Right atrium auricular region (tissue), 2 donors: ENCODE results near the gene PCSK2. TPM values are rescaled to one million over a fixed set of nuclear protein-coding genes. Genes with fewer than 3 reads are reported as not detected.

Source experiments
- DNase-seq: peaks from one replicate; pipeline ENCODE4 v3.0.0-alpha.2; 2019; ENCODE audit warnings: low spot score
- H3K27ac ChIP-seq, 2 donors: fragments of 200-600 bp; sonication (generic); 1 replicate in 1 of 2; 2 replicates in 1 of 2; pipeline ENCODE4 v1.5.1; 2016 to 2019
- H3K27me3 ChIP-seq, 2 donors: fragments of 200-600 bp; sonication (generic); one replicate each; pipeline versions ENCODE4 v1.5.1 to v1.6.0; 2017 to 2019
- H3K36me3 ChIP-seq: fragments of 200-600 bp; sonication (generic); one replicate; pipeline ENCODE4 v1.5.1; 2016
- H3K4me1 ChIP-seq, 2 donors: fragments of 200-600 bp; sonication (generic); one replicate each; pipeline versions ENCODE4 v1.5.1 to v1.6.0; 2017 to 2019
- H3K4me3 ChIP-seq, 2 donors: fragments of 200-600 bp; sonication (generic); 1 replicate in 1 of 2; 2 replicates in 1 of 2; pipeline ENCODE4 v1.5.1; 2017 to 2019; ENCODE audit warnings: mild to moderate bottlenecking in 1 of 2, moderate library complexity in 1 of 2
- H3K9me3 ChIP-seq, 2 donors: fragments of 200-600 bp; sonication (generic); one replicate each; pipeline ENCODE4 v1.5.1; 2019
- total RNA-seq, 2 donors: library from RNA; depleted of rRNA; stranded (reverse); fragments of >200 nt; gene quantifications; one replicate each; pipeline ENCODE4 v1.1.0, GENCODE V29; 2016
- TF ChIP-seq, protein P1 (sequence below), 2 donors: fragments of 200-600 bp; sonication (generic); IDR thresholded peaks; one replicate each; pipeline ENCODE4 v1.5.1; 2019; ENCODE audit warnings: antibody characterized with exemption in 2 of 2

Gene PCSK2
- total RNA-seq, 2 donors from 2014 or later, result 1.6 to 2.6 TPM

DNA sequence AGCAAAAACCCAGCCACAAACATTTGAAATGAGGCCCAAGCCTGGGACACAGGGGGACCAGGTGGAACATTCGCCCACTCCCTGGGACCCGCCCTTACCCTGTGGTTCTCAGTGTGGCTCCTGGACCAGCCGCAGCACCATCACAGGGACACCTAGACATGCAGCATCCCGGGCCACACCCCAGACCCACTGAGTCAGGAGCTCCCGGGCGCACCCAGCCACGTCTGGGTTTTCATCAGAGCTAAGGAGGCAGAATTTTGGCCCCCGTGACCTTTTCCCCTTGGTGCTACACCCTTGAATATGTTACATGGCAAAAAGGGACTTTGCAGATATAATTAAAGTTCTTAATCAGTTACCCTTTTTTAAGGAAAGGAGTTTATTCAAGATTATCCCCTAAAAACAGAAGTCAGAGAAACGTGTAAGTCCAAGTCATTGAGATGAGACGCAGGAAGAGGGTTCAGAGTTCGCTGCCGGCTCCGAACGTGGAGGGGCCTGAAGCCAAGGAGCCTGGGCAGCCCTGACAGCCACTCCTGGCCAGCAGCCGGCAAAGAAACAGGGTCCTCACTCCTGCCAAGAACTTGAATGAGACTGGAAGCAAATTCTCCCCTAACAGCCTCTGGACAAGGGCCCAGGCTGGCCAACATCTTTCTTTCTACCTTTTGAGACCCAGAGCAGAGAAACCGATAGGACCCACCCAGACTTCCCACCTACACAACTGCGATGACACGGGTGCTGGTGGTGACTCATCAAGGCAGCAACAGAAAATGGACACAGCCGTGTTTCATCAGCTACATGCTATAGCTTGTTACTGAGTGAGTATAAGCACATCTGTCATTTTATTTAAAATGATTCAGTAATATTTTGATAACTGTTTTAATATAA lies 279.0 kb downstream of the PCSK2 start:
- Histone ChIP-seq H3K4me3 (peak overlapping the region in 1 of 2 donors; percentile 52), H3K4me1 (peaks cover 0 to 14% of the 10 kb centered on the region in 2 donors), H3K9me3 (no peaks in the 10 kb centered on the region), H3K27ac (no peak overlapping the region), H3K36me3 (no peaks in the 10 kb centered on the region), H3K27me3 (no peaks in the 10 kb centered on the region)
- no peak for DNase-seq
- TF ChIP-seq, protein P1, sequence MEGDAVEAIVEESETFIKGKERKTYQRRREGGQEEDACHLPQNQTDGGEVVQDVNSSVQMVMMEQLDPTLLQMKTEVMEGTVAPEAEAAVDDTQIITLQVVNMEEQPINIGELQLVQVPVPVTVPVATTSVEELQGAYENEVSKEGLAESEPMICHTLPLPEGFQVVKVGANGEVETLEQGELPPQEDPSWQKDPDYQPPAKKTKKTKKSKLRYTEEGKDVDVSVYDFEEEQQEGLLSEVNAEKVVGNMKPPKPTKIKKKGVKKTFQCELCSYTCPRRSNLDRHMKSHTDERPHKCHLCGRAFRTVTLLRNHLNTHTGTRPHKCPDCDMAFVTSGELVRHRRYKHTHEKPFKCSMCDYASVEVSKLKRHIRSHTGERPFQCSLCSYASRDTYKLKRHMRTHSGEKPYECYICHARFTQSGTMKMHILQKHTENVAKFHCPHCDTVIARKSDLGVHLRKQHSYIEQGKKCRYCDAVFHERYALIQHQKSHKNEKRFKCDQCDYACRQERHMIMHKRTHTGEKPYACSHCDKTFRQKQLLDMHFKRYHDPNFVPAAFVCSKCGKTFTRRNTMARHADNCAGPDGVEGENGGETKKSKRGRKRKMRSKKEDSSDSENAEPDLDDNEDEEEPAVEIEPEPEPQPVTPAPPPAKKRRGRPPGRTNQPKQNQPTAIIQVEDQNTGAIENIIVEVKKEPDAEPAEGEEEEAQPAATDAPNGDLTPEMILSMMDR (IDR thresholded peaks at IDR 0.05), result no peak

DNA sequence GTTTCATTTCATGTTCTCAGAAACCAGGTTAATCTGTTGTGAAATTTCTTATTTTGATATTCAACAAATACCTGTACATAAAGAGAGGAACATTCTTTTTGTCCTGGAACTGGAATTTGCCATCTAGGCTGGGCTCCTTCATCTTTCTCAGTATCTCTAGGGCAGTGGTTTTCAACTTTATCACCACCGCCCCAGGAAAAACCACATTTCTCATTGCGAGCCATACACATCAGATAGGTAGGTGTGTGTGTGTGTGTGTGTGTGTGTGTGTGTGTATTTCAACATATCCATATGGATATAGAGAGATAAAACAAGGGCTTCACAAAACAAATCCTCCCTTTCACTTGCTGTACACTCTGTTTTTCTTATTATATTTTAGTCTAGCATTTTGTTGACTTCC lies 280.2 kb downstream of the PCSK2 start:
- peaks cover 0 to 14% of the 10 kb centered on the region in 2 donors for H3K4me1 ChIP-seq
- H3K36me3 ChIP-seq, result no peaks in the 10 kb centered on the region
- H3K27me3 ChIP-seq, result no peaks in the 10 kb centered on the region
- TF ChIP-seq, protein P1 (IDR thresholded peaks at IDR 0.05), result no peak
- H3K27ac ChIP-seq, result no peak overlapping the region
- H3K4me3 ChIP-seq, result no peak overlapping the region
- no peak for DNase-seq
- no peaks in the 10 kb centered on the region for H3K9me3 ChIP-seq

DNA sequence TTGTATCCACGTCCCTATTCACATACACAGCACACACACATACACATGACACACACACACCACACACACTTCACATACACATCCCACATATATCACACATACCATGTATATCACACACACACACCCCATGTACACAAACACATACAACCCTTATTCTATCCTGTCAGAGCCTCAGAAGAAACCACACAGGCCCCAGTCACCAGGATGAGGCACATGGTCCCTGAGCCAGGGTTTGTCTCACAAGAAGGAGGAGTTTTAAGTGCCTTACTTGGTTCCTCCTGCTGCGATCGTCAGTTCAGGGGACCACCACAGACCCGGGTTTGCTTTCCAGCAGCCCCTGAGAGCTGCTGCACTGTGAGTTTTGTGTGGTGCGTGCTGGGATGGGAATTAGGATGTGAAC lies 280.7 kb downstream of the PCSK2 start:
- Histone ChIP-seq H3K36me3 (no peaks in the 10 kb centered on the region), H3K4me3 (no peak overlapping the region), H3K9me3 (no peaks in the 10 kb centered on the region), H3K27ac (no peak overlapping the region), H3K27me3 (no peaks in the 10 kb centered on the region), H3K4me1 (peaks cover 0 to 14% of the 10 kb centered on the region in 2 donors)
- TF ChIP-seq, protein P1 (IDR thresholded peaks at IDR 0.05), result no peak
- DNase-seq, result no peak

DNA sequence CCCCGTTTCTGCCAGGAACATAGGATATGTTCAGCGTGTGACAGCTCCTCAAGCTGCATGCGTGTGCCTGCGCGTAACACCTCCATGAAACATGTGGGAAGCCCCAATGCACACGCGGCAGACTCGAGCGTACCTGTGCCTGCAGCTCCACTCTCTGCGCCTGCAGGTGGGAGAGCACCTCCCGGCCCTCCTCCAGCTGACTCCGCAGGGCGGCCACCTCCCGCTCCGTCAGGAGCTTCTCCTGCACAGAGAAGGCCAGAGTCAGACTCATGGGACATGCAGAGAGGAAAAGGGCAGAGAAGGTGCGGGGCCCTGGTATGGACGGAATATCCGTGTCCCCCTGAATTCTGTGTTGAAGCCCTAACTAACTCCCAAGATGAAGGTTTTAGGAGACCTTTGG lies 281.9 kb downstream of the PCSK2 start:
- TF ChIP-seq, protein P1 (IDR thresholded peaks at IDR 0.05), result no peak
- Histone ChIP-seq H3K4me1 (peaks cover 0 to 14% of the 10 kb centered on the region in 2 donors), H3K36me3 (no peaks in the 10 kb centered on the region), H3K27me3 (no peaks in the 10 kb centered on the region), H3K27ac (no peak overlapping the region), H3K9me3 (no peaks in the 10 kb centered on the region), H3K4me3 (no peak overlapping the region)
- DNase-seq, result no peak

DNA sequence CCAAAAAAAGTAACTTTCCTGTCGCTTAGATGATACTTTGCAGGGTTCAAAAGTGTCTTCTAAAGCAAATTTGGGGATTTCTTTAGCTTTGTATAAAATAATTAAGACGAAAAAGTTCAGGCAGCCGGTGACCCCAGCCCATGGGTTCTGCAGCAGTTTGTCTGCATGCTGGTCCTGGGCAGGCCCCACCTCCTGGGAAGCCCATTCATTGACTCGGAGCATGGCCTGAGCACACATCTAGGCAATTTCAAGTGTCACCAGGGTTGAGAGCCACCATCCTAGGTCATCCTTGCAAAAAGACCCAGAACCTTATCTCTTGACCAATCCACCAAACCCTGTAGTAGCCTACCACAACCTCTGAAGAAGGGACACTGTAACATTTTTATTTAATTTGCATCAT lies 283.7 kb downstream of the PCSK2 start:
- Histone ChIP-seq H3K4me1 (peaks cover 0 to 1% of the 10 kb centered on the region in 2 donors), H3K9me3 (no peaks in the 10 kb centered on the region)
- TF ChIP-seq, protein P1 (IDR thresholded peaks at IDR 0.05), result no peak

More for the DNA sequence above, 283.7 kb downstream of the PCSK2 start:
- H3K27me3 ChIP-seq, result no peaks in the 10 kb centered on the region
- H3K4me3 ChIP-seq, result no peak overlapping the region
- no peak overlapping the region for H3K27ac ChIP-seq
- no peak for DNase-seq
- H3K36me3 ChIP-seq, result no peaks in the 10 kb centered on the region
